Measurements from ENCODE around the gene GON4L.
"Not testable (repeated sequence)": the region's sequence is repeated elsewhere in the genome, so short reads cannot be mapped to it uniquely, and the experiment has no call there.

GON4L gene, protein sequence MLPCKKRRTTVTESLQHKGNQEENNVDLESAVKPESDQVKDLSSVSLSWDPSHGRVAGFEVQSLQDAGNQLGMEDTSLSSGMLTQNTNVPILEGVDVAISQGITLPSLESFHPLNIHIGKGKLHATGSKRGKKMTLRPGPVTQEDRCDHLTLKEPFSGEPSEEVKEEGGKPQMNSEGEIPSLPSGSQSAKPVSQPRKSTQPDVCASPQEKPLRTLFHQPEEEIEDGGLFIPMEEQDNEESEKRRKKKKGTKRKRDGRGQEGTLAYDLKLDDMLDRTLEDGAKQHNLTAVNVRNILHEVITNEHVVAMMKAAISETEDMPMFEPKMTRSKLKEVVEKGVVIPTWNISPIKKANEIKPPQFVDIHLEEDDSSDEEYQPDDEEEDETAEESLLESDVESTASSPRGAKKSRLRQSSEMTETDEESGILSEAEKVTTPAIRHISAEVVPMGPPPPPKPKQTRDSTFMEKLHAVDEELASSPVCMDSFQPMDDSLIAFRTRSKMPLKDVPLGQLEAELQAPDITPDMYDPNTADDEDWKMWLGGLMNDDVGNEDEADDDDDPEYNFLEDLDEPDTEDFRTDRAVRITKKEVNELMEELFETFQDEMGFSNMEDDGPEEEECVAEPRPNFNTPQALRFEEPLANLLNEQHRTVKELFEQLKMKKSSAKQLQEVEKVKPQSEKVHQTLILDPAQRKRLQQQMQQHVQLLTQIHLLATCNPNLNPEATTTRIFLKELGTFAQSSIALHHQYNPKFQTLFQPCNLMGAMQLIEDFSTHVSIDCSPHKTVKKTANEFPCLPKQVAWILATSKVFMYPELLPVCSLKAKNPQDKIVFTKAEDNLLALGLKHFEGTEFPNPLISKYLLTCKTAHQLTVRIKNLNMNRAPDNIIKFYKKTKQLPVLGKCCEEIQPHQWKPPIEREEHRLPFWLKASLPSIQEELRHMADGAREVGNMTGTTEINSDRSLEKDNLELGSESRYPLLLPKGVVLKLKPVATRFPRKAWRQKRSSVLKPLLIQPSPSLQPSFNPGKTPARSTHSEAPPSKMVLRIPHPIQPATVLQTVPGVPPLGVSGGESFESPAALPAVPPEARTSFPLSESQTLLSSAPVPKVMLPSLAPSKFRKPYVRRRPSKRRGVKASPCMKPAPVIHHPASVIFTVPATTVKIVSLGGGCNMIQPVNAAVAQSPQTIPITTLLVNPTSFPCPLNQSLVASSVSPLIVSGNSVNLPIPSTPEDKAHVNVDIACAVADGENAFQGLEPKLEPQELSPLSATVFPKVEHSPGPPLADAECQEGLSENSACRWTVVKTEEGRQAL (N-terminal part only)

DNA sequence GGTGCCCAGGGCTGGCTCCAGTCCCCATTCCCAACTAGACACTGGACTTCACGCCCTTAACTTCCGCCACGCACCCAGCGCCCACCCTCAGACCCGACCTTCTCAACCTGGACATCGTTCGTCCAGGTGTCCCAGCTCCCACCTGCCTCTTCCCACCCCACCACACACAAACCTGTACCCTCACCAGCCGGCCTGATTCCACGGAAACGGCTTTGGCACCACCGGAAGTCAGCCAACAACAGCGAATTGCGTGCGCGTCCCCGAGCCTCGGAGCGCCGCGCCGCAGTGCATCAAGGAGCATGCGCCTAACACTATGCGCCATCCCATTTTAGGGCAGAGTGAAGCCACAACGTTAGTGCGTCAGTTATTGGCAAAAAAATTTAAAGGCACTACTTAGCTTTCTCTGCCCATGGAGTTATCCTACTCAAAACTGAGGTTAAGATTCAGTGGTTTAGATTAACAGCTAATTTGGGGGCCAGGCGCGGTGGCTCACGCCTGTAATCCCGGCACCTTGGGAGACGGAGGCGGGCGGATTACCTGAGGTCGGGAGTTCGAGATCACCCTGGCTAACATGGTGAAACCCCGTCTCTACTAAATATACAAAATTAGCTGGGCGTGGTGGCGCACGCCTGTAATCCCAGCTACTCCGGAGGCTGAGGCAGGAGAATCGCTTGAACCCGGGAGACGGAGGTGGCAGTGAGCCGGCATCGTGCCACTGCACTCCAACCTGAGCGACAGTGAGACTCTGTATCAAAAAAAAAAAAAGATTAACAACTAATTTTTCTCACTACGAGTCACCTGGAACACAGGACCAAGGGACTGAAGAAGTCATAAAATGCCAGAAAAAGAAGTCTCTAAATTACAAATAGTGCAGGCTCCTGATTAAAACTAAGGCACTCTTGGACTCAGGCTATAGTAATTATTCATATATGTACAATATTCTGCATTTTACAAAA, at the start of gene GON4L:
Gene GON4L (minus strand): TSS at position 240 of the 956 bp plus-strand sequence. CDS start 3,434 bp downstream, outside the sequence.
- peak; percentile 65 to 76 for DNase-seq

DNA sequence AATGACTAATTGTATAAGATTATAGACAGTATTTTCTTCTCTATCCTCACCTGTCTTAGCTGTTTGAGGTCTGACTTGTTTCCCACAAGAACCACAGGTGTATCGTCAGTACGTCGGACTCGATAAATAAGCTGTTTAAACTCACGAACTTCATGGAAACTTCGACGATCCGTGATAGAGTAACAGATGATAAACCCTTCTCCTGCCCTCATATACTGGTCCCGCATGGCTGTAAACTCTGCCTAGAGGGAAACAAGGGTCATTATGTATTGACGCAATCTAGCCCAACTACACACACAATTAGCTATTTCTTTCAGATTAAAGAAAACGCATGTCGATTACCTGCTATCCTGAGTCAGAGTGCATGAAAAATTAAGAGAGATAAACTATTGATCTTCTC, 47.2 kb upstream of the GON4L start:
- DNase-seq = no peak

DNA sequence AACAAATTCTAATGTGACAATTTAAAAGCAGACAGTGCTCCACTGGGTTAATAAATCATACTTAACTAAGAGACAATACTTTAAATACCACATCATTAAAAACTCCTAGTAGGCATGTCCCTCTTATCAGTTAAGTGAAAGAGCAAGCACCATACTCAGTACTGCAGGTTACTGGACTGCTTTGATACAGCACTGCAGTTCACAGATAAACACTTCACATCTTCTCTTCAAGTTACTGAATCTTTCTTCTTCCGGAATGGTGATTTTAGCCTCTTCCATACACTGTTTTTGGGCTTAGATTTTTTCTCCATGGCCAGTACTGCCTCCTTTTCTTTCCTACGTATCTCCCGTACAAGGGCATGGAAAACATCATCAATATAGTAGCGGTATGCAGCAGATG, 43.1 kb upstream of the GON4L start:
- DNase-seq = no peak

DNA sequence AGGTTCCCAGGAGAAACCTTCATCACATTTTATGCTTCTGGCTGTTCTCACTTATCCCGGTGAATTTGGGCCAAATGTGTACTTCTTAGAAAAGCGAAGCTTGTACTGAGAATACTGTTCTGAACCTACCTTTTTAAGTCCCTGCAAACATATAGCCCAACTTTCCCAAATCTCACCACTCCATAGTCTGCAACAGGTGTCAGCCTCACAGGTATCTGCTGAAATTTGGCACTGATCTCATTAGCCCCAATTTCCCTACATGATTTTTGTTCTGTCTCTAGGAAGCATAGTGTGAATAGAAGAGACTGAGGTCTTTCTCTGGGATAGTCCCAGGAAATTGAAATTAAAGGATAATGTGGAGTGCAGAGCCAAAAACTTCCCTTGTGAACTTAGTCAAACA, 42.7 kb upstream of the GON4L start:
- no peak for DNase-seq

DNA sequence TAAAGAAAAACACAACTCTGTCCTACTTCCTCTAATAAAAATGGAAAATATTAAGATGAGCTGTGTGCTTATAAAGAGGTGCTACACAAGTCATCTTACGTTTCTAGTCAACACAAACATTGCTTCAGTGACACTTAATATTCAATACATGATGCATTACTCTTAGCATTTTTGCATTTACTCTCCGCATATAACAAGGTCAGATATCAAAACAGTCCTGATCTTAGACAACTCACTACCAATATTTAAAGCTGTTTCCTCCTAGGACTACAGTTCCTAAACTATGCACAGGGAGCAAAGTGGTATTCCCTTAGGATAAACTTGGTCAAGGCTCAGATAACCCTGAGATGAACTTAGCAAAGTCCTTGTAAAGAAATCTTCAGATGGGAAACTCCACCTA, 41.9 kb upstream of the GON4L start:
- DNase-seq = no peak

DNA sequence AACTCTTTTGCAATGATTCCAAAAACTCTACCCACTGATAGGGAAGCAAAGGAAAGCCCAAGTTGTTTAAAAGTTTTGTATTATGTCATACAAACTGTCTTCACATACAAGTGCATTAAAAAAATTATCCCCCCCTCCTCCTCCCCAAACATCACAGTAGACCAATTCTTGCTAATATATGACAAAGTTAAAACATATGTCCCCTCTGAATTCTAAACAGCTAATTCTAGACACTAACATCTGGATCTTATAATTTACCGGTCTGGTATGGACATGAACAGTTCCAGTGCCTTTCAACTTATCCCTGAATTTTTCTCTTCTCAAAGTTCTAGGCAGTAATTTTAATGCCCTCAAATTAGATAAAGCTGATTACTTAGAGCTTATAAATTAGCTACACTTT, 40.7 kb upstream of the GON4L start:
- no peak for DNase-seq

DNA sequence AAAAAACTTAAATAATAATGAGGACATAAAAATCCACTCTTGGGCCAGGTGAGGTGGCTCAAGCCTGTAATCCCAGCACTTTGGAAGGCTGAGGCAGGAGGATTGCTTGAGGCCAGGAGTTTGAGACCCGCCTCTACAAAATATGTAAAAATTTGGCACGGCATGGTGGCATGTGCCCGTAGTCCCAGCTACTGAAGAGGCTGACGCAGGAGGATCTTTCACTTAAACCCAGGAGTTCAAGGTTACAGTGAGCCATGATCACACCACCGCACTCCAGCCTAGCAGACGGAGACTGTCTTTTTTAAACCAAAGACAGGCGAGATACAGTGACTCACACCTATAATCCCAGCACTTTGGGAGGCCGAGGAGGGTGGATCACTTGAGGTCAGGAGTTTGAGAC, 39.5 kb upstream of the GON4L start:
- DNase-seq = not testable (repeated sequence)

DNA sequence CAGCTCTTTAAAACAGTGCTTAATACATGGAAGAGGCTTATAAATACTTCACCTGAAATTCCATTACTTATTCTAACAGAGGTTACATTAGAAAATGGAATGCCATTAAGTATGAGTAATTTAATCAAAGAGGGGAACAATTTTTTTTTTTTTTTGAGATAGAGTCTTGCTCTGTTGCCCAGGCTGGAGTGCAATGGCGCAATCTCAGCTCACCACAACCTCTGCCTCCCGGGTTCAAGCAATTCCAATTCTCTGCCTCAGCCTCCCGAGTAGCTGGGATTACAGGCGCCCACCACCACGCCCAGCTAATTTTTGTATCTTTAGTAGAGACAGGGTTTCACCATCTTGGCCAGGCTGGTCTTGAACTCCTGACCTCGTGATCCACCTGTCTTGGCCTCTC, 38.6 kb upstream of the GON4L start:
- not testable (repeated sequence) for DNase-seq

DNA sequence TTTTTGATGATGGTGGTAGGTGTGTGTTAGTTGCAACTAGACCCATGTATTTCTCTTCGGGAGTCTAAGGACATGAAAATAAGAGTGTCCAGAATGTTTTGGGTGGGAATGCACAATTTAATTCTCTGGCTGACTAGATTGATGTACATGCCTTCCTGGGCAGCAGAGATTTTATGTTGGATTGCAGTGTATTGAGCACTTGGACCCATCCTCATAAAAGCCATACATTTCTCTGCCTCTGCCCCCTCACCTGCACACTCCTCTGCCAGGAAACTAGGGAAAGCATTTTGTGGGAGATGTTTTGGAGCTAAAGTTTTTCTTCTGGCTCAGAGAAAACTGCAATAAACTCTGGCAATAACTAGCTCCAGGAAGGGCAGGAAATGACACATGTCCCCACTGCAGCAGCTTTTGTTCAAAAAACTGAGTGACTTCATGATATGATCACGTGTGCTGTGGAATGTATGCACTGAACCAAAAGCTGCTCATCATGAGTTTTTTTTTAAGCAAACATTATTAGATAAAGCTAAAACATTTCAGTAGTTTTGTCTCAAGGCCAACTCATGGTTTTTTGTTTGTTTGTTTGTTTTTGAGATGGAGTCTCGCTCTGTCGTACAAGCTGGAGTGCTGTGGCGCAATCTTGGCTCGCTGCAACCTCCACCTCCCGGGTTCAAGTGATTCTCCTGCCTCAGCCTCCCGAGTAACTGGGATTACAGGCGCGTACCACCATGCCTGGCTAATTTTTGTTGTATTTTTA, 36.6 kb upstream of the GON4L start:
- DNase-seq = peak in 1 of 2 donors; percentile 72

DNA sequence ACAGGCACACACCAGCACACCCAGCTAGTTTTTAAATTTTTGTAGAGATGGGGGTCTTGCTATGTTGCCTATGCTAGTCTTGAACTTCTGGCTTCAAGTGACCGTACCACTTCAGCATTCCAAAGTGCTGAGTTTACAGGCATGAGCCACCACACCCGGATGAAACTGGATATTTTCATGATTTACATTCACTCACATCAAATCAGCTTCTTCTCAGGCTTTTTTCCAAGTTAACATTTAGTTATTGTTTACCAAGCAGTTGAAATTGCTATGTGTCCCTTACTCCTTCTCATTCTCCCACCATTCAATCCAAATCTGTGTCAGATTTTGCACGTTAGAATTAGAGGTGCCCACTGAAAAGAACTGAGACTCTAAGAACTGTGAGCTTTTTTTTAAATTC, 35.8 kb upstream of the GON4L start:
- DNase-seq = no peak

DNA sequence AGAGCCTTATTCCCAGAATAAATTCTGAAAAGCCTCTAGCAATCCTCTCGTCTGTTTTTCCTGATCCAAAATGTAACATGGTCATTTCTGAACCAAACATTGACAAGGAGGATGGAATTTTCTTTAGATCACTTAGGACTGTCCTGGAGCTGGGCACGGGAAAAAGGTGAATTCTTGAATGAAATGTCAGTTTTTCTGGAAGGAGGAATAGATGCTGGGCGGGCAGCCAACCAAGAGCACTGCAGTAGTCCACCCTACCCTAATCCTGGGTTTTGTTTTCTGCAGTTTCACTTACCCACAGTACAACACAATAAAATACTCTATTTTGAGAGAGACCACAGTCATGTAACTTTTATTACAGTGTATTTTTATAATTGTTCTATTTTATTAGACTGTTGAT, 33.2 kb upstream of the GON4L start:
- DNase-seq = no peak

DNA sequence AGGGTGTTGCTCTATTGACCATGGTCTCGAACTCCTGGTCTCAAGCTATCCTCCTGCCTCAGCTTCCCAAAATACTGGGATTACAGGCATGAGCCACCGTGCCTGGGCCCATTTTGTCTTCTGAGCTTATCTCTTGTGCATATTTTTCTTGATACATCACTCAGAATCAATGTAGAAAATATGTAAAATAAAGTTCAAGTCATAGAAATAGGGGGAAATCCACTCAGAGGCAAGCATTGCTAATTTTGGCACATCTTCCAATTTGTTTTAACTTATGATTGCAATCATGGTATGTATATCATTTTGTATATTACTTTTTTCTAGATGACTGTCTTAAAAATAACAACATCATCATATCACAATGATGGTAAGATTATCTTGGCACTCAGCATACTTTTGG, 32.6 kb upstream of the GON4L start:
- DNase-seq = no peak

DNA sequence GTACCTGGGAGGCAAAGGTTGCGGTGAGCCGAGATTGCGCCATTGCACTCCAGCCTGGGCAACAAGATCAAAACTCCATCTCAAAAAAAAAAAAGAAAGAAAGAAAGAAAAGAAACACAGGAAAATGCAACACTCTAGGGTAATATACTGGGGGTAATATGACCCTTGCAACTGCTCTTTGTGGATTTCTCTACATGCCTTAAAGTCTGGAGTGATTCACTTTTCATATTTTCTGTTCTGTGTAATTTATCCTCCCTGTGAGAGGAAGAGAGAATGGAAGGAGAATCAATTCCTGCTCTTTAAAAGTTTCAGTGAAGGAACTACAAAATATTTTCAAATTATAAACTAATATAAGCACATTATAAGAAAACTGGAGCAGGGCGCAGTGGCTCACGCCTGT, 31.5 kb upstream of the GON4L start:
- DNase-seq = no peak

DNA sequence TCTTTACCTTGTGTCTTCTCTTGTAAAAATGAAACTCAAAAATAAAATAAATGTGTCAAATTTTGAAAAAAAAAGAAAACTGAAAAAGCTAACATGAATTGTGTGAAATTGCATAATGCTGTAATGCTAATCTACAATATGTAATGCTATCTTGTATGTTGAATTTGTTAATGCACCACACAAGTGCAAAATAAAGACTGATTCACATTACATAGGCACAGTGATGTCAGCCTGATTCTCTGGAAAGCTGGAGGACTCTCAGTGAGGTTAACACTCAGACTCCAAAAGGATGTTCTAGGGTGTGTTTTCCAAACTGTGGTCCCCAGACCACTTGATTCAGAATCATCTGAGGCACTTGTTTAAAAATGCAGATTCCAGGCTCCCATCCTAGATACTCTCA, 28.0 kb upstream of the GON4L start:
- no peak for DNase-seq

DNA sequence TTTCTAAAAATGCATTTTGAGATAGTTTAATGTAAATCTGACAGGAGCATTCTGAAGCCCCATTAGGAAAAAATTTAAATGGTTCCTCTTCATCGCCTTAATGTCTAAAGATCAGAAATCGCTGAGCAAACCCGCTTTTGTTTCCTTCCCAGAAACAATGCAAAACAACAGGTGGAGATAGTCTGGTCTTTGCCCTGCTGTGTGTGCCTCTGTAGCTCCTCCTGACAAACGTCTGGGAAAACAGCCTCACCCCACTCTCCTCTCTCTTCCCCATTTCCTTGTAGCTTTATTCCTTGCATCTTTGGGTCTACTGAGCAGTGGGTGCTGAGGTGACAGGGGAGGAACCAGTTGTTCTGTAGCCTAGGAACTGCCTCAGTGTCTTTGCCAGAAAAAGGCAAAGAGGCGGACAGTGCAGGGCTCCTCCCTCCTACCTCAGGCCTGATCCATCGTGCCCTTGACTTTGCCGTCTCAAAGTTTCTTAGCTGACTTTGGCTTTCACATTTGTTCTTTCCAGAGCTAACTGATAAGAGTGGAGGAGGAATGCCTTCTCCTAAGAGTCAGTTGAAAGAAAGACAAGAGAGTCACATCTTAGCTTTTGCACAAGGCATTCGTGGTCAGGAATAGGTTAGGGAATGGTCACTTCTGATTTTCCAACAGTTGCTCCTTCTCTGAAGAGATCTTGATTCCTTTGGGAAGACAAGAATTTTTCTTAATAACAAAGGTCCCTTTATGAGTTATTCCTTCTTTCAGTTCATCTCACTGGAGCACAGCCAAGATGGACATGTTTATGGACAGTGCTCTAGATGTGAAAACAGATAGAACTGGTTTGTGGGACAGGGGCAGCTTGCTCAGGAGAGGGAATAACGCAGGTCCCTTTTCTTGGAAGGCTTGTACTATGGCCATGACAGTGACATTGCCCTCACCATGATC, 27.3 kb upstream of the GON4L start:
- DNase-seq = no peak

DNA sequence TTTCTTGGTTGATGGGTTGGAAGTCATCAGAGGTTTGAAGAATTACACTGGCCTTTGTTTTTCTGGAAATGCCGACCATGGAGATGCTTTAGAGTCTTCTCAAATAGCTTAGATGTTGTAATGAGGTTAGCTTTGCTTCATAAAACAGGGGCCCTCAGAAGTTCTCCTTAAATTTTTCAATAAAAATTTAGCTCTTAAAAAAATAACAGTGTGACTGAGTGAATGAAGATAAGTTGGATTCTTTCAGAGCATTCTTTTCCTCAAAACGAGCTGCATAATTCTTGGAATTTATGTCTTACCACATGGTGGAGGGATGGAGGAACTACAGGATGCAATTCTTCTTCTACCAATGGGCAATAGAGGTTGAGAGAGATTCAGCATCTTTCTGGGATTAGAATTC, 25.8 kb upstream of the GON4L start:
- no peak for DNase-seq

DNA sequence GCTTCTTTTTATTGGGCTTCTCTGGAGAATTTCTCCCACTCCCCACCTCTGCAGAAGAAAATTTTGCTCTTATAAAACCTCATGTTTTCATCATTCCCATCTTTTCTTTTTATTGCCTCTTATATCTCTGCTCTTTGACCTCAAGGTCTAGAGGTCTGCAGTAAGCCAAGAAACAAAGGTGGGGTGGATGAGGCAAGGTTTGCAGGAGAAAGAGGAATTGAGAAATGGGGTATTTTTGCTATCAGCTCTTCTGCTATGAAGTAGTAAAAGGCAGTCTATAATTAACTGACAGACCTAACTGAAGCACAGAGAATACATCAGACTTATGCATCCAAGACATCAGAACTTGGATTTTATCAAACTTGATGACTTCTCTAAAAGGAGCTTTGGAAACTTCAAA, 25.2 kb upstream of the GON4L start:
- no peak for DNase-seq

DNA sequence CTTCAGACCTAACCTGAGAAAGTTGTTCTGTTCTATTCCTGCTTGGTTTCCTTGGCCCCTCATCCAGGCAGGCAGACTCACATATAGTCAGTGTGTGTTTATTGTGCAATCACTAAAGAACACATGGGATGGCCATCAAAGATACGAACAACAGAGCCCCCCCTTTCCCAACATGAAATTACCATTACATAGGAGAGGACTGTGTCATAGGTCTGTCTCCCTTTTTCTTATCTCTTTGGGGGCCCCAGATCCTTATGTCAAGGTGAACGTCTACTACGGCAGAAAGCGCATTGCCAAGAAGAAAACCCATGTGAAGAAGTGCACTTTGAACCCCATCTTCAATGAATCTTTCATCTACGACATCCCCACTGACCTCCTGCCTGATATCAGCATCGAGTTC, 23.9 kb upstream of the GON4L start:
- no peak for DNase-seq

DNA sequence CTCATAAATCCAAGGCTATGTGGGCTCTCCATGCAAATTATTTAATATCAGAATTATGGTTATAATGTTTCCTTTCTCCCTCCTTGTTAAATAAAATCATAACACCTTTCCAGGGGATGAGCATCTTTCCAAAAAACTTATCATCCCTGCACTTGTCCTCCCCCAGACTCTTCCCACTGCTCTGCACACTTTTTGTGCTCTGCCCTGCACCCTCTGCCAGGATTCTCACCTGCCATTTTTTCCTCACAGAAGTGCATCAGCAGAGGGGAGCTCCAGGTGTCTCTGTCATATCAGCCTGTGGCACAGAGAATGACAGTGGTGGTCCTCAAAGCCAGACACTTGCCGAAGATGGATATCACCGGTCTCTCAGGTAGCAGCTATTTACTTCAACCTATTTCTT, 23.2 kb upstream of the GON4L start:
- DNase-seq = no peak

DNA sequence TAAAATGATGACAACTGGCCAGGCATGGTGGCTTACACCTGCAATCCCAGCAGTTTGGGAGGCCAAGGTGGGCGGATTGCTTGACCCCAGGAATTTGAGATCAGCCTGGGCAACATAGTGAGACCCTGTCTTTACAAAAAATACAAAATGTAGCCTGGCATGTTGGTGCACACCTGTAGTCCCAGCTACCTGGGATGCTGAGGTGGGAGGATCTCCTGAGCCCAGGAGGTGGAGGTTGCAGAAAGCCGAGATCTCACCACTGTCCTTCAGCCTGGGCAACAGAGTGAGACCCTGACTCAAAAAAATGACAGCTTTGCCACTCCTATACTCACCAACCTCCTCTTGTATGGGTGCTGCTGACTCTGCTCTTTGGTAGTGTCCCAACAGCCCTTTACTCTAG, 20.9 kb upstream of the GON4L start:
- no peak for DNase-seq

All from bone marrow (tissue), 2 donors.